Esophagus squamous epithelium (tissue), 5 donors: ENCODE results near the gene RANBP1. TPM values are rescaled to one million over a fixed set of nuclear protein-coding genes. Genes with fewer than 3 reads are reported as not detected.

Experiments used
- DNase-seq: peaks from one replicate; lab custom pipeline; 2025; lab: John Stamatoyannopoulos, UW
- H3K27ac ChIP-seq, 4 donors: fragments of 200-600 bp; sonication (generic); one replicate each; pipeline ENCODE4 v1.5.1; 2016 to 2019; ENCODE audit warnings: mild to moderate bottlenecking in 1 of 4
- H3K27me3 ChIP-seq, 4 donors: fragments of 200-600 bp; sonication (generic); 1 replicate in 3 of 4; 2 replicates in 1 of 4; pipeline versions ENCODE4 v1.5.1 to v1.6.0; 2017 to 2021; ENCODE audit warnings: antibody characterized with exemption in 1 of 4
- H3K36me3 ChIP-seq, 3 donors: fragments of 200-600 bp; sonication (generic); one replicate each; pipeline ENCODE4 v1.5.1; 2016 to 2019
- H3K4me1 ChIP-seq, 3 donors: fragments of 200-600 bp; sonication (generic); one replicate each; pipeline ENCODE4 v1.5.1; 2017 to 2019
- H3K4me3 ChIP-seq, 4 donors: fragments of 200-600 bp; sonication (generic); 1 replicate in 3 of 4; 2 replicates in 1 of 4; pipeline ENCODE4 v1.5.1; 2016 to 2019; ENCODE audit warnings: mild to moderate bottlenecking in 2 of 4, moderate library complexity in 1 of 4
- H3K9me3 ChIP-seq, 3 donors: fragments of 200-600 bp; sonication (generic); one replicate each; pipeline ENCODE4 v1.5.1; 2016 to 2019
- POLR2A ChIP-seq, 4 donors: fragments of 450-650 bp; IDR thresholded peaks; one replicate each; pipeline ENCODE4 v1.6.1; 2017; ENCODE audit warnings: antibody characterized with exemption in 4 of 4, mild to moderate bottlenecking in 4 of 4, moderate library complexity in 3 of 4
- WGBS, 2 donors: methylation state at CpG; one replicate each; pipeline ENCODE4 v1.1.5; 2018; 5-methylcytosine and 5-hydroxymethylcytosine counted together
- intact Hi-C: fragments of 100-400 bp; cut with DNase I; formaldehyde crosslinking; loops from one replicate; pipeline ENCODE4 v1.15.0; 2022
- total RNA-seq, 4 donors: library from RNA; depleted of rRNA; stranded (reverse); fragments of >200 nt; gene quantifications; one replicate each; pipeline ENCODE4 v1.1.0, GENCODE V29; 2016
- TF ChIP-seq, protein P1 (sequence below), 6 experiments: fragments of 450-650 bp in 4 of 6; fragments of 200-600 bp in 2 of 6; sonication (generic) in 2 of 6; IDR thresholded peaks; one replicate each; pipeline ENCODE4 v1.5.1; 2016 to 2019; ENCODE audit warnings: antibody characterized with exemption in 6 of 6, mild to moderate bottlenecking in 4 of 6, moderate library complexity in 4 of 6
- donor health status: DM: yes; HTN: yes; CAD: no.

Gene RANBP1
- total RNA-seq, 4 donors from 2014 or later = 178 to 358 (median 212) TPM

DNA sequence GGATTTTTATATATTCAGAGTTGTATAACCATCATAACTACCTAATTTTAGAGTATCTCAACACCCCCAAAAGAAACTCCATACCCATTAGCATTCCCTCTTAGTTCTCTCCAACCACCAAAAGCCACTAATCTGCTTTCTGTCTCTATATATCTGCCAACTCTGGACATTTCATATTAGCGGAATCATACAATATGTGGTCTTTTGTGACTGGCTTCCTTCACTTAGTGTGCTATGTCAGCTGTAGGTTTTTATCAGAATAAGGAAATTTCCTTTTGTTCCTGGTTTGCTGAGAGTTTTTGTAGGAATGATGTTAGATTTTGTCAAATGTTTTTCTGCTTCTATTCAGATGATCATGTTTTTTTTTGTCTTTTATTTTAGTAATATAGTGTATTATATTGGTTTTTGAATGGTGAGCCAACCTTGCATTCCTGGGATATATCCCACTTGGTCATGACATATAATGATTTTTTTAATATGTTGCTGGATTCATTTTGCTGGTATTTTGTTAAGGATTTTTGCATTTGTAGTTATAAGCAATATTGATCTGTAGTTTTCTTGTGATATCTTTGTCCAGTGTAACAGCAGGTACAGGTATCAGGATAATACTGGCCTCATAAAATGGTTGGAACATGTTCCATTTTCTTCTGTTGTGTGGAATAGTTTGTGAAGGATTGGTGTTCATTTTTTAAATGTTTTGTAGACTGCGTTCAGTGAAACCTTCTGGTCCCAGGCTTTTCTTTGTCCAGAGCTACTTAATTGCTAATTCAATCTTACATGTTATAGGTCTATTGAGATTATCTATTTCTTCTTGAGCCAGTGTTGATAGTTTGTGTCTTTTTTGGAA, 19.1 kb upstream of the RANBP1 start:
- Histone ChIP-seq H3K36me3 (peaks cover 40 to 100% (median 58%) of the 10 kb centered on the region in 3 donors), H3K27me3 (no peaks in the 10 kb centered on the region), H3K9me3 (no peaks in the 10 kb centered on the region), H3K4me3 (no peak overlapping the region), H3K4me1 (no peaks in the 10 kb centered on the region), H3K27ac (no peak overlapping the region)
- 94 to 96% methylated on average over 2 of the region's 2 CpGs for WGBS, 2 donors
- TF ChIP-seq POLR2A (IDR thresholded peaks at IDR 0.05) = no peak
- TF ChIP-seq, protein P1, sequence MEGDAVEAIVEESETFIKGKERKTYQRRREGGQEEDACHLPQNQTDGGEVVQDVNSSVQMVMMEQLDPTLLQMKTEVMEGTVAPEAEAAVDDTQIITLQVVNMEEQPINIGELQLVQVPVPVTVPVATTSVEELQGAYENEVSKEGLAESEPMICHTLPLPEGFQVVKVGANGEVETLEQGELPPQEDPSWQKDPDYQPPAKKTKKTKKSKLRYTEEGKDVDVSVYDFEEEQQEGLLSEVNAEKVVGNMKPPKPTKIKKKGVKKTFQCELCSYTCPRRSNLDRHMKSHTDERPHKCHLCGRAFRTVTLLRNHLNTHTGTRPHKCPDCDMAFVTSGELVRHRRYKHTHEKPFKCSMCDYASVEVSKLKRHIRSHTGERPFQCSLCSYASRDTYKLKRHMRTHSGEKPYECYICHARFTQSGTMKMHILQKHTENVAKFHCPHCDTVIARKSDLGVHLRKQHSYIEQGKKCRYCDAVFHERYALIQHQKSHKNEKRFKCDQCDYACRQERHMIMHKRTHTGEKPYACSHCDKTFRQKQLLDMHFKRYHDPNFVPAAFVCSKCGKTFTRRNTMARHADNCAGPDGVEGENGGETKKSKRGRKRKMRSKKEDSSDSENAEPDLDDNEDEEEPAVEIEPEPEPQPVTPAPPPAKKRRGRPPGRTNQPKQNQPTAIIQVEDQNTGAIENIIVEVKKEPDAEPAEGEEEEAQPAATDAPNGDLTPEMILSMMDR (IDR thresholded peaks at IDR 0.05) = no peak
- intact Hi-C loops = no loop called here
- no peak for DNase-seq

DNA sequence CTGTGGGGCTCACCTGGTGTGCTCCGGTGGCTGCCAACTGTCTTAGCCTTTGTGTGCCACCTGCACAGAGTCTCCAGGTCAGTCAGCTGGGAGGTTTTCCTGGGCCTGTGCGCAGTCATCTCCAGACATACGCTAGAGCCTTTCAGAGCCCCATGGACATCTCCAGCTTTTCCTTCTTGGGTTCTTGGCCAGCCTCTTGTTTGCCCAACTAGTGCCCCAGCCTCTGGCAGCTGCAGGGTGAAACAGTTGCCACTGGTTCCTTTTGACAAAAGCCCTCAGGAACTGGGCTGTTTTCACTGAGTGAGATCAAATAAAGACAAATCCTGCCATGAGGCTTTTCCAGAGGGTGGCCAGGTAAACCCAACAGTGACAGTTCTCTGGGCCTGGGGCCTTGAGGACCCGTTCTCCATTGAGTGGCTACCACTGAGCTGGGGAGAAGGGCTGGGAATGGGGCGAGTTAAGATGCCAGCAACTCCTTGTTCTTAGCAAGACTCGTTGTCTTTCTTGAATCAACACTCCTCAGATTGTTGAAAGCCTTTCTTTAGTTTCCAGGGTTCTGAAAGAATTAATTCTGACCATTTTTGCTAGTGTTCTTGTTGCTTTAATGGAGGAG, 16.7 kb upstream of the RANBP1 start:
- DNase-seq = no peak
- 98 to 100% methylated on average over 4 to 6 of the region's 6 CpGs for WGBS, 2 donors
- no peak overlapping the region for H3K4me3 ChIP-seq
- no peak for TF ChIP-seq POLR2A (IDR thresholded peaks at IDR 0.05)
- TF ChIP-seq, protein P1 (IDR thresholded peaks at IDR 0.05) = no peak
- H3K9me3 ChIP-seq = no peaks in the 10 kb centered on the region
- intact Hi-C loops = no loop called here
- no peak overlapping the region for H3K27ac ChIP-seq
- no peaks in the 10 kb centered on the region for H3K4me1 ChIP-seq
- no peaks in the 10 kb centered on the region for H3K27me3 ChIP-seq
- peaks cover 22 to 100% (median 36%) of the 10 kb centered on the region in 3 donors for H3K36me3 ChIP-seq

DNA sequence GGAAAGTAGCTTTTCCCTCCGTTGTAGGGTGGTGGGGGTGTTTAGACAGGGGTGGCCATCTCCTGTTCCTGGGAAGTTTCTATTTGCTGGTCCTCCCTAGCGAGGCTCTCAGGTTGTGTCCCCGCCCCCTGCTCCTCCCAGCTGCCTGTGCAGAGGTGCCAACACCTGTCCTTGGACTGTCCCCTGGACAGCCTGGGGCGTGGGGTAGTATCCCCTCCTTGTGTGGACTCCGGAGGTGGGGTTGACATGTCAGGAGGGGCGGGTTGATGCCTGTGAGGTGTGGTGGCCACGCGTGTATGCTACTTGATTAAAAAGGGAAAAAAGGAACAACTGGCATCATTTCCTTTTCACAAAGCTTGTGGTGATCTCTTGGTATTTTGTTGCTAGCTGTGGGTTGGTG, 14.3 kb upstream of the RANBP1 start:
- H3K4me3 ChIP-seq = no peak overlapping the region
- intact Hi-C loops = no loop called here
- H3K4me1 ChIP-seq = no peaks in the 10 kb centered on the region
- peaks cover 21 to 100% (median 22%) of the 10 kb centered on the region in 3 donors for H3K36me3 ChIP-seq
- no peaks in the 10 kb centered on the region for H3K9me3 ChIP-seq
- WGBS, 2 donors = 72 to 89% methylated on average over 7 of the region's 8 CpGs
- DNase-seq = no peak
- H3K27me3 ChIP-seq = no peaks in the 10 kb centered on the region
- no peak overlapping the region for H3K27ac ChIP-seq
- no peak for TF ChIP-seq POLR2A (IDR thresholded peaks at IDR 0.05)
- TF ChIP-seq, protein P1 (IDR thresholded peaks at IDR 0.05) = no peak

DNA sequence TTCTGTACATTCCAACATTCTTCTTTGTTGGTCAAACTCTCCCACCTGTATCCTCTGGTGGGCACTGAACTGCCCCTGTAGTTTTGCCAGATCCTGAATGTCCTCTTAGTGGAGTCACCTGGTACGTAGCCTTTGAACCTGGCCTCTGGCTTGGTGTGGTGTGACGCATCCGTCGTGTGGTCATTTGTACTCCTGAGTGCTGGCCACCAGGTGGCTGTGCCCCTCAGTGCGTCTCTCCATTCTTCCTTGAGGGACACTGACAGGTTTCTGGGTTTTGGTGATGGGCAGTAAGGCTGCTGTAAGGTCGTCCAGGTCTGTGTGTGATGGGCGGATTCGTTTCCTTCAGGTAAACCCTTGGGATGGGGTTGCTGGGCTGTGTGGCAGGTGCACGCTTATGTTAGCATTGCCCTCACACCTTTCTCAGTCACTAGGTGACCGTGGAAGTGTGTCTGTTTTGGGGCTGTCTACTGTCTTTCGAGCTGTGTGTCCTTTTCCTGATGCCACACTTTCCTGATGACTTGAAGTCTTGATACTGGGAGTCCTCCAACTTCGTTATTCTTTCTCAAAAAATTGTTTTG, 13.6 kb upstream of the RANBP1 start:
- TF ChIP-seq POLR2A (IDR thresholded peaks at IDR 0.05) = no peak
- TF ChIP-seq, protein P1 (IDR thresholded peaks at IDR 0.05) = no peak
- intact Hi-C loops = no loop called here
- 92% methylated on average over 6 to 8 of the region's 12 CpGs for WGBS, 2 donors
- H3K4me3 ChIP-seq = no peak overlapping the region
- no peaks in the 10 kb centered on the region for H3K27me3 ChIP-seq
- peaks cover 28 to 100% (median 28%) of the 10 kb centered on the region in 3 donors for H3K36me3 ChIP-seq
- no peaks in the 10 kb centered on the region for H3K4me1 ChIP-seq
- no peak for DNase-seq
- H3K9me3 ChIP-seq = no peaks in the 10 kb centered on the region
- H3K27ac ChIP-seq = no peak overlapping the region
